HepG2 (cell line): ENCODE measurements around the gene VEZF1. TPM values are rescaled to one million over a fixed set of nuclear protein-coding genes. Genes with fewer than 3 reads are reported as not detected.

Source experiments
- CREBL2 ChIP-seq: sonication (generic); formaldehyde crosslinking; IDR thresholded peaks from 2 replicates; pipeline ENCODE4 v1.8.1; 2023; ENCODE audit warnings: missing genetic modification reagents, mild to moderate bottlenecking, borderline replicate concordance
- HBP1 ChIP-seq: IDR thresholded peaks from 2 replicates; pipeline ENCODE4 v1.6.1; 2016; ENCODE audit warnings: low read depth, control low read depth
- MAFF ChIP-seq: IDR thresholded peaks from 2 replicates; pipeline ENCODE4 v1.6.1; 2011; ENCODE audit warnings: low read depth, low read length, improper control_type of control experiment
- RBFOX2 ChIP-seq: fragments of 200-400 bp; formaldehyde crosslinking; IDR thresholded peaks from 2 replicates; pipeline ENCODE4 v1.6.1; 2017; ENCODE audit warnings: low read depth, mild to moderate bottlenecking, low read length
- ZFYVE20 ChIP-seq: sonication (generic); formaldehyde crosslinking; IDR thresholded peaks from 2 replicates; pipeline ENCODE4 v1.8.0; 2023; ENCODE audit warnings: low read depth, mild to moderate bottlenecking, moderate library complexity, missing genetic modification reagents, borderline replicate concordance
- polyA plus RNA-seq, 8 experiments: library from polyadenylated mRNA; depleted of rRNA in 3 of 8; stranded (reverse) in 7 of 8; unstranded in 1 of 8; fragments of >200 nt; fragmentation: Illumina TruSeq in 4 of 8; extraction: Trizol in 4 of 8; gene quantifications; 2 replicates each; pipeline versions ENCODE4 v1.2.1 to v1.2.3, GENCODE V29; 2011 to 2016; ENCODE audit warnings: low read depth in 4 of 8, missing spikeins in 1 of 8, mixed read lengths in 1 of 8; ENCODE audit not compliant: insufficient read depth in 1 of 8
- total RNA-seq, 5 experiments: library from RNA; depleted of rRNA; stranded (reverse); fragments of >200 nt; fragmentation: Illumina TruSeq; extraction: Trizol; gene quantifications; 2 replicates each; pipeline ENCODE4 v1.2.3, GENCODE V29; 2016; ENCODE audit warnings: low read depth in 1 of 5
- TF ChIP-seq, protein P1 (sequence below): sonication (generic); formaldehyde crosslinking; IDR thresholded peaks from 2 replicates; pipeline ENCODE4 v1.4.0; 2020; ENCODE audit warnings: missing genetic modification reagents, mild to moderate bottlenecking, borderline replicate concordance

VEZF1 gene
- total and polyA plus RNA-seq, 2 of the 13 experiments (the other 11 are each of a cell fraction or from before 2014, with no cell fraction given): 45.9 to 49.7 TPM

- TF ChIP-seq, protein P1, sequence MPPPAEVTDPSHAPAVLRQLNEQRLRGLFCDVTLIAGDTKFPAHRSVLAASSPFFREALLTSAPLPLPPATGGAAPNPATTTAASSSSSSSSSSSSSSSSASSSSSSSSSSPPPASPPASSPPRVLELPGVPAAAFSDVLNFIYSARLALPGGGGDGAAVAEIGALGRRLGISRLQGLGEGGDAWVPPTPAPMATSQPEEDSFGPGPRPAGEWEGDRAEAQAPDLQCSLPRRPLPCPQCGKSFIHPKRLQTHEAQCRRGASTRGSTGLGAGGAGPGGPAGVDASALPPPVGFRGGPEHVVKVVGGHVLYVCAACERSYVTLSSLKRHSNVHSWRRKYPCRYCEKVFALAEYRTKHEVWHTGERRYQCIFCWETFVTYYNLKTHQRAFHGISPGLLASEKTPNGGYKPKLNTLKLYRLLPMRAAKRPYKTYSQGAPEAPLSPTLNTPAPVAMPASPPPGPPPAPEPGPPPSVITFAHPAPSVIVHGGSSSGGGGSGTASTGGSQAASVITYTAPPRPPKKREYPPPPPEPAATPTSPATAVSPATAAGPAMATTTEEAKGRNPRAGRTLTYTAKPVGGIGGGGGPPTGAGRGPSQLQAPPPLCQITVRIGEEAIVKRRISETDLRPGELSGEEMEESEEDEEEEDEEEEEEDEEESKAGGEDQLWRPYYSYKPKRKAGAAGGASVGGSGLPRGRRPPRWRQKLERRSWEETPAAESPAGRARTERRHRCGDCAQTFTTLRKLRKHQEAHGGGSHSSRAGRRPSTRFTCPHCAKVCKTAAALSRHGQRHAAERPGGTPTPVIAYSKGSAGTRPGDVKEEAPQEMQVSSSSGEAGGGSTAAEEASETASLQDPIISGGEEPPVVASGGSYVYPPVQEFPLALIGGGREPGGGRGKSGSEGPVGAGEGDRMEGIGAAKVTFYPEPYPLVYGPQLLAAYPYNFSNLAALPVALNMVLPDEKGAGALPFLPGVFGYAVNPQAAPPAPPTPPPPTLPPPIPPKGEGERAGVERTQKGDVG (CRISPR knock-in tag): no peak
- TF ChIP-seq CREBL2 (no peak), HBP1 (no peak), MAFF (peak; percentile 76), ZFYVE20 (CRISPR knock-in tag) (no peak), RBFOX2 (peak; percentile 29)
Measured at GRCh38 chr17:57997085-57997809, 9.2 kb upstream of the VEZF1 start (continued).
